Spinal cord (tissue), 10 donors: ENCODE measurements around the gene TBC1D22B. TPM values are rescaled to one million over a fixed set of nuclear protein-coding genes. Genes with fewer than 3 reads are reported as not detected.
"Not testable (repeated sequence)": the region's sequence is repeated elsewhere in the genome, so short reads cannot be mapped to it uniquely, and the experiment has no call there.

ENCODE experiments used
- DNase-seq, 6 donors: peaks; one replicate each; pipeline versions ENCODE4 v3.0.0 to v3.0.0-alpha.2; 2013 to 2015; ENCODE audit warnings: low spot score in 6 of 6, low read depth in 4 of 6
- H3K27ac ChIP-seq: one replicate; pipeline ENCODE4 v1.5.1; 2013; ENCODE audit warnings: low read depth, low read length, control low read depth
- H3K27me3 ChIP-seq: one replicate; pipeline ENCODE4 v1.6.1; 2013; ENCODE audit warnings: low read length; ENCODE audit not compliant: control insufficient read depth, insufficient read depth
- H3K36me3 ChIP-seq: one replicate; pipeline ENCODE4 v1.6.1; 2013; ENCODE audit warnings: low read length; ENCODE audit not compliant: control insufficient read depth, insufficient read depth
- H3K4me1 ChIP-seq: one replicate; pipeline ENCODE4 v1.6.1; 2013; ENCODE audit warnings: low read length; ENCODE audit not compliant: control insufficient read depth, insufficient read depth
- H3K4me3 ChIP-seq: one replicate; pipeline ENCODE4 v1.5.1; 2013; ENCODE audit warnings: low read depth, low read length, control low read depth
- H3K9me3 ChIP-seq: one replicate; pipeline ENCODE4 v1.6.1; 2013; ENCODE audit warnings: low read length; ENCODE audit not compliant: control insufficient read depth, insufficient read depth
- WGBS: methylation state at CpG from one replicate; pipeline ENCODE4 v1.1.5; 2013; ENCODE audit warnings: missing lambda C conversion rate; ENCODE audit not compliant: insufficient coverage; 5-methylcytosine and 5-hydroxymethylcytosine counted together
- polyA plus RNA-seq, 2 donors: library from polyadenylated mRNA; unstranded; fragments of 120-200 nt; gene quantifications; one replicate each; pipeline ENCODE4 v1.2.1, GENCODE V29; 2013; ENCODE audit not compliant: insufficient read length in 2 of 2
- total RNA-seq, 2 donors: library from RNA; depleted of rRNA in 1 of 2; stranded (reverse); fragments of 120-200 nt in 1 of 2; fragments of >200 nt in 1 of 2; gene quantifications; one replicate each; pipeline versions ENCODE4 v1.2.3 to v1.2.4, GENCODE V29; 2013 to 2014
- donor health status: healthy.

The TBC1D22B gene
- total and polyA plus RNA-seq, 4 donors, result 9.3 to 15.6 (median 12.4) TPM

DNA sequence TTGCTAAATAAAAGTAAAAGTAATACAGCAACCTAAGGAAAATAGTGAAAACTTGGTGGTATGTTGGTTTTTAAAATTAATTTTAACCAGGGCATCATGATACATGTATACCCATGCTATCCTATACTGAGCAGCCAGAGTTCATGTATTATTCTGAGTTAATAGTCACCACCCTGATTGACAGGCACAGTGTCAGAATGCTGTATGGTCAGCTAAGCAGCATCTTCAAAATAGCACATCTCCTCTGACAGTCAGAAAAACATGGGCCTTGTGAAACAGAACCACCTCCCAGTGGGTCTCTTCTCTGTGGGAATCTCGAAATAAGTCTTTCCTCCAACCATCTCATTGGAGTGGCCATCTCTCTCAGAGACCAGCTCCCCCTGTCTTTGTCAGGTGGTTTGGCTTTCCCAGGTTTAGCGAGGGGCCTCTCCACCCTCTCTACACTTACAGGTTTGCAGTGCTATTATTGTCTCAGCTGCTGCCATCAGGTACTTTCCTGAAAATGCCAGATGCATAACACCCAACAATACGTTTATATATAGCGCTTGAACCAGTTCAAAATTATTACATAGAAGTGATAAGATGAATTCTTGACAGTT lies 49.2 kb downstream of the TBC1D22B start:
- H3K27ac ChIP-seq, result no peak overlapping the region
- peaks cover 5% of the 10 kb centered on the region for H3K36me3 ChIP-seq
- H3K4me3 ChIP-seq, result no peak overlapping the region
- DNase-seq, result no peak
- no peaks in the 10 kb centered on the region for H3K27me3 ChIP-seq
- WGBS, result 90% methylated on average over 2 of the region's 4 CpGs
- H3K9me3 ChIP-seq, result no peaks in the 10 kb centered on the region
- H3K4me1 ChIP-seq, result peaks cover 15% of the 10 kb centered on the region

DNA sequence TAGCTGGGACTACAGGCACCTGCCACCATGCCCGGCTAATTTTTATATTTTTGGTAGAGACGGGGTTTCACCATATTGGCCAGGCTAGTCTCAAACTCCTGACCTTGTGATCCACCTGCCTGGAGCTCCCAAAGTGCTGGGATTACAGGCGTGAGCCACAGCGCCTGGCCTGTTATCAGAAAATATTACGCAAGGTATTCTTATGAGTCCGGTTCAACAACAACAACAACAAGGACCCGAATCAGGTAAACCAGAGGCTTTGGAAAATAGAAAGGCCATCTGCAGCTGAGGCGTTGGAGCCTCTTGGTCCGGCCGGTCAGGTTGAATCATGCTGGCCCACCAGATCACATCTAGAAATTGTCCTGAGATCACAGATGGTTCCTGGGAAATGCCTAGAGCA lies 49.9 kb downstream of the TBC1D22B start:
- H3K36me3 ChIP-seq, H3K27ac ChIP-seq, DNase-seq, H3K27me3 ChIP-seq, H3K9me3 ChIP-seq, H3K4me3 ChIP-seq: not testable (repeated sequence)
- 83% methylated on average over 6 of the region's 10 CpGs for WGBS
- peaks cover 15% of the 10 kb centered on the region for H3K4me1 ChIP-seq

DNA sequence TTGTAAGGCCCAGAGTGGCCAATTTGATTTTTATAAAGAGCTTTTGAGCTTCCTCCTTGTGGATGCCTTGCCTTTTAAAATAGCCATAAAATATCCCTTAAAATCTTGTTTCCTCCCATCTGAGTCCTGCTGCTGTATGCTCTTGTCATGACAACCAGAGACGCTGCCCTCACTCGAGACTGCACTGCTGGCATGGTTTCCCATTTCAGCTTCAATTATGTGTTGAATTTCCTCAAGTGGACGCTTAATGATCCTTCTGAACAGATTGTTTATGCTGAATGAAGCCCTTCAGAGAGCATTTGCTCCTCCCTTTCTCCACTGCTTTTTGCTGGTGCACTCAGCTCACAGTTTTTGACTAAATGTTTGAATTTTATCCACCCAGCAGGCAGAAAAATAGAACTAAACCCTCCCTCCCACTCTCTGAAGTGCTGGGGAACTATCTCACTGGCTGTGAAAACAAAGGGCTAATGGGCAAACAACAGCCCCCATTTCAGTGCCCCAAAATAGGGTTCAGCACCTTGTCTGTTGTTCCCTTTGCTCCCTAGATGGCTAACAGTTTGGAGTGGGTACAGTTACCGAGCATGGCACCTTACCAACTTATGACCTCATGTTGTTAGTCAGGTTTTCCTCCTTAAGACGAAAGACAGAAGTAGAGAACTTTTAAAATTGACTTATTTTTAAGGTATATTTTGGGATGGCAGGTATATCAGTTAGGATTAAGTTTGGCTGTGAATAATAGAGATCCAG lies 50.7 kb downstream of the TBC1D22B start:
- Histone ChIP-seq H3K4me3 (no peak overlapping the region), H3K36me3 (peaks cover 9% of the 10 kb centered on the region), H3K9me3 (no peaks in the 10 kb centered on the region), H3K4me1 (peaks cover 15% of the 10 kb centered on the region), H3K27ac (peak overlapping the region; percentile 29), H3K27me3 (no peaks in the 10 kb centered on the region)
- WGBS, result 7% methylated on average over 3 of the region's 5 CpGs
- DNase-seq, result peak in 4 of 6 donors; percentile 49 to 97 (median 74)

DNA sequence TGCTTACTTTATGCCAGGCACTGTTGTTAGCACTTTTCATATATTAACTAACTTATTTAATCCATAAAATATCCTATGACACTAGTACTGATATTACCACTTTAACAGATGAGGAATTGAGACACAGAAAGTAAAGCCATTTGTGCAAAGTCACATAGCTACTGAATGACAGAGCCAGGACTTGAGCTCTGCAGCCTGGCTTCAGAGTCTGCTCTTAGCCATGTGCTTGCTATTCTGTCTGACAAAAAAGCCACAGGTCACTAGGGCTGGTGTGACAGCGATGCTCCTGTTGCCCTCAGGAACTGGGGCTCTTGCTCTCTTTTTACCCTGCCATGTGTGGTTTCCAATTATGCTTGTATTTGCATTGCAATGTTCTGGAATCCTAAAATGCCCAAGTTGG lies 51.5 kb downstream of the TBC1D22B start:
- Histone ChIP-seq H3K27me3 (no peaks in the 10 kb centered on the region), H3K27ac (no peak overlapping the region), H3K4me1 (peaks cover 15% of the 10 kb centered on the region), H3K9me3 (no peaks in the 10 kb centered on the region), H3K36me3 (peaks cover 12% of the 10 kb centered on the region), H3K4me3 (no peak overlapping the region)
- WGBS, result 100% methylated on average over 1 of the region's 1 CpG
- no peak for DNase-seq

DNA sequence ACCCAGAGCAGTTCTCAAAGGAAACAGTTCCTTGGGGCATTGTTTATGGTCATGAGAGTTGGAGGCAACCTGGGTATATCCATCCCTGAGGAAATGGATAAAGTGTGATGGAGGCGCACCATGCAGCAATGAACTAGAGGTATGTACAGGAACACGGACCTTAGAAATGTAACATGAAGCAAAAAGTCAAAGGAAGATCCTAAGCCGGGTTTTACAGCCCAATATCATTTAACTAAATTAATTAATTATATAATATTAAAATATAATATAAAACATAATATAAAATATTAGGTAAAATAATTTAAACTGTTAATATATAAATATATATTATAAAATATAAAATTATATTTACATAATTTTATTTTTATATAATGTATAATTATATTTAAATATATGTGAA lies 52.1 kb downstream of the TBC1D22B start:
- Histone ChIP-seq H3K4me1 (peaks cover 15% of the 10 kb centered on the region), H3K27ac (no peak overlapping the region), H3K4me3 (no peak overlapping the region), H3K27me3 (no peaks in the 10 kb centered on the region), H3K9me3 (no peaks in the 10 kb centered on the region), H3K36me3 (peaks cover 18% of the 10 kb centered on the region)
- DNase-seq, result no peak
- WGBS, result 100% methylated on average over 1 of the region's 3 CpGs

DNA sequence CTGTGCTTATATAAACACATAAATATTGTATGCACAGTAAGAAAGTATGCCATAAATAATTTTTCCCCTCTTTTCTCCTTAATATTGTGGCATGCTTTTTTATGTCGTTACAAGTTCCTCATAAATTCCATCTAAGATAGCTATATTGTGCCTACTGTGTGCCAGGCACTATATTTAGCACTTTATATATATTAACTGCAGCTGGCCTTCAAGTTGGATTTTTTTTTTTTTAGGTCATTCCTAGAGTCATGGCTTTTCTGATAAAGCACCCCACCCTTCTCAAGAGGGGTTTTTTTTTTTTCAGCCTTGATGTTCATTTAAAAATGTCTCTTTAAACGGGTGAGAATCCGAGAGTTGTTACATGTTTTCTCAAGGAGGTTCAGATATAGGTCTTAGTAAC lies 53.4 kb downstream of the TBC1D22B start:
- no peaks in the 10 kb centered on the region for H3K27me3 ChIP-seq
- H3K9me3 ChIP-seq, result no peaks in the 10 kb centered on the region
- no peak overlapping the region for H3K27ac ChIP-seq
- H3K4me3 ChIP-seq, result no peak overlapping the region
- DNase-seq, result no peak
- H3K36me3 ChIP-seq, result peaks cover 27% of the 10 kb centered on the region
- WGBS, result 90% methylated on average over 2 of the region's 3 CpGs
- peaks cover 18% of the 10 kb centered on the region for H3K4me1 ChIP-seq

DNA sequence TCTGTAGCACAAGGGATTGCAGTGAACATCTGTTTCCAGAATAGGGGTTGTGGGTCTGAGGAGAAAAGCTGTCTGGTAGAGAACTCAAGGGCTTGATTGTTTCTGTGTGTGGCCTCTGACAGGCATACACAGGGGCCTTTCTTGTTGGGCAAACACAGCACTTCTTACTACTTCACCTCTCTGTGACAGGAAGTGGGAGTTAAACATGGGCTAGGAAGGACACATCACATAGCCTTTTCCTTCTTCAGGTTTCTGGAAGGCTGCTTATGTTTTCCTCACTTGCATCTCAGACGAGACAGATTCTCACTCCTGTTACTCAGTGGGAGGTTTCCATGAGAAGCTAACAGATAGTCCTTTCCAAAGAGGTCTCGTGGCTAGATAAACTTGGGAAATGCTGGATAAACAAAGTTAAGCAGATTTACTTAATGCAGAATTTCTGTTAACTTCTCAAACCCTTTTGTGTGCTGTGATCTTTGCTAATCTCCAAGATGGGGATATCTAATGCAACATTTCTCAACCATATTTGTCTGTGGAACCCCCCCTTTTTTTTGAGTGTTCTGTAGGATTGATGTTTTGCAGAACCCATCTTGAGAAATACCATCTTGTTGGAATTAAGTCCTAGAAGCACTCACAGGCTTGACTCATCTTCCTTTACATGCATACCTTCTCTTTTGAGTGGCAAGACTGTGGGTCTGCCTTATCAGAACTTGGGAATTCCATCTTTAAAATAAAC lies 54.3 kb downstream of the TBC1D22B start:
- DNase-seq, result peak in 2 of 6 donors; percentile 44 to 48

DNA sequence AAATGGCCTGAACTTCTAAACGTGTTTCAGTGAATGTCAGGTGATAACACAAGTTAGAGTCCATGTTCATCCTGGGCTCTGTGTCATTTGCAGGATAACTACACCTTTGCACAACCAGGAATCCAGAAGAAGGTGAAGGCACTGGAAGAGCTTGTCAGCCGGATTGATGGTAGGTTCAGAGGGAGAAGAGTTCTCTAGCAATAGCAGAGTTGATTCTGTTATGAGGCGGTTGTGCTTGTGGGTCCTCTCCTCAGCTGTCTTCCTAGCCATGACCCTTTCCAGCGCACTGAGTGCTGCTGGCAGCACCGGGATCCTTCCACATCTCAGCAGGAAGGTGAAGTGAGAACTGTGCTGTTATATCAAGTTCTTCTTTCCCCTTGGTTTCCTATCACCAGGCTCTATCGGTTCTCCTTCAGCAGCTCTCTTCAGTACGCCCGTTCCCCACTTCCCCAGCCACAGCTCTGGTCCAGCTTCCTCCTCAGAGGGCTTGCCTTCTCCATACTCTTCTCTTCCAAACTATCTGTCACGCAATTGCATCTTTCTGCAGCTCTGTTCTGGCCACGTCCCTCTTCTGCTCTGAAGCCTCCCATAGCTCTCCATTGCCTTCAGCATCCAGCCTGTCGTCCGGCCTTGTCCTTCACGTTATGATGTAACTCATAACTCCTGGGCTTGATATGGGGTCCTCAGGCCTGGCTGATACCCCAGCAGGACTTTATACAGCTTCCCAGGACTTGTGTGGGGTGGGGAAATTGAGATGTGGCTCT lies 56.3 kb downstream of the TBC1D22B start:
- Histone ChIP-seq H3K36me3 (peaks cover 42% of the 10 kb centered on the region), H3K4me3 (no peak overlapping the region), H3K9me3 (no peaks in the 10 kb centered on the region), H3K27ac (no peak overlapping the region), H3K27me3 (no peaks in the 10 kb centered on the region), H3K4me1 (peaks cover 21% of the 10 kb centered on the region)
- DNase-seq, result no peak
- WGBS, result 98% methylated on average over 12 of the region's 13 CpGs

More for the DNA sequence above, 54.3 kb downstream of the TBC1D22B start:
- Histone ChIP-seq H3K36me3 (peaks cover 35% of the 10 kb centered on the region), H3K4me3 (no peak overlapping the region), H3K27ac (no peak overlapping the region), H3K9me3 (no peaks in the 10 kb centered on the region), H3K27me3 (no peaks in the 10 kb centered on the region), H3K4me1 (peaks cover 26% of the 10 kb centered on the region)
- WGBS, result no CpG with 5 or more reads among the region's 2 CpGs

DNA sequence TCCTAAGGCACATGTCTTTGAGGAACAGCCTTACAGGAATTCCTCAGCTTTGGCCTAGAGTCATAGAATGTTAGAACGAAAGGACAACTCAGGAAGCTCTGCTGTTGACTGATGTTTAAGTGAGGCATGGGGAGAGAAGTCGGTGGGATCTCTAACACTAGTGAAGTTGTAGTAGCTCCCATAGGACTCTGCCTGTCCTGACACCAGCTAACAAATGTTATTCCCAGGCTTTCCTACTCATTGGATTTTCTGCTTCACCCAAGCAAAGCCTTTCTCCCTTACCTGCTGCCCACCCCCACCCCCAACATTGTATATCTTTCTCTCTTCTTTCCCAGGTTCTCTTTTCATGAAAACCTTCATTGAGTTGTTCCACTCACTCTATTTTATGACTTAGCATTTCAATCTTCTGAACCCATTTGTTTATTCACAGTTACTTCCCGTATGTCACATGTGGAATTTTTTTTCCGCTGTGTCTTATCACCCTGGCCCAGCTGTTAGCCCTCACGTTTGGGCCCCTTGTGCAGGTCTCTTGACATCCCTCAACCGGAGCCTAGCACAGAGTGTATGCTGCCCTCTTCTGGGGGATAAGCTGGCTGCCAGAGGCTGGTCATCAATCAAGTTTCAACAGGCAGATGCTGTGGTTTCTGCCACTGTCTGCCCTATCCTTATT lies 57.0 kb downstream of the TBC1D22B start:
- Histone ChIP-seq H3K36me3 (peaks cover 42% of the 10 kb centered on the region), H3K4me1 (peaks cover 14% of the 10 kb centered on the region), H3K27me3 (no peaks in the 10 kb centered on the region), H3K9me3 (no peaks in the 10 kb centered on the region), H3K4me3 (no peak overlapping the region), H3K27ac (no peak overlapping the region)
- WGBS, result 66% methylated on average over 6 of the region's 6 CpGs
- peak in 2 of 6 donors; percentile 27 to 34 for DNase-seq
